Neural cell (in vitro differentiated cells): ENCODE results near the gene ENG.

ENCODE experiments used
- CTCF ChIP-seq: fragments of 450-650 bp; IDR thresholded peaks from 2 replicates; pipeline ENCODE4 v1.5.1; 2014; ENCODE audit warnings: antibody characterized with exemption, mild to moderate bottlenecking, moderate library complexity; ENCODE audit not compliant: poor library complexity, severe bottlenecking
- EP300 ChIP-seq: fragments of 450-650 bp; conservative IDR thresholded peaks from 2 replicates; pipeline ENCODE4 v1.6.1; 2014; ENCODE audit warnings: antibody characterized with exemption, mild to moderate bottlenecking, moderate library complexity; ENCODE audit not compliant: poor library complexity, severe bottlenecking

GRCh38 chr9:127838375-127839078, 15.9 kb downstream of the ENG start:
- TF ChIP-seq EP300 (no peak), CTCF (no peak)
